ENCODE data around the gene CHD3. TPM values are rescaled to one million over a fixed set of nuclear protein-coding genes. Genes with fewer than 3 reads are reported as not detected.
A peak's percentile ranks its signal among the peaks of the same experiment; 100 is the strongest.

CHD3 gene
- total RNA-seq, 1 experiment from 2014 or later = 197 TPM

DNA sequence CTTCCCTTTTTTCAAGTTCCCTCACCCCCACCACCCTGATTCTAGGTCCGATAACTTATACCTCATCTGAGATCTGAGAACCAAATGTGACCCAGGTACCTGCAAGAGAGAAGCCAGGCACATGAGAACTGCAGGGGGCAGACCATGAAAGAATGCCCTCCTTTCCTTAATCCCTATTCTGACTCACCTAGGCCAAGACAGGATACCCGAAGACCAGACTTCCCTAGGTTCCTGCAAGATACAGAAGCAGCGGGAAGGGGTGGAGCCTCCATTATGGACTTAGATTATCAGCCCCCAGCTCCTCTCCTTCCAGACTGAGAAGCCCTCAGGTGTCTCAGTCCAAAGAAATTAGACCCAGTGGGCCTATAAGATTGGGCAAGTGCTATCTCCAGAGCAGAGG lies 39.0 kb downstream of the CHD3 start:
- Histone ChIP-seq H3K4me3 (no peak overlapping the region), H4K20me1 (ENCODE audit: insufficient read depth) (no peaks in the 10 kb centered on the region), H2AFZ (no peak overlapping the region), H3K4me2 (no peak overlapping the region), H3K79me2 (ENCODE audit: low read depth) (peaks cover 10% of the 10 kb centered on the region), H3K27ac (no peak overlapping the region), H3K9me2 (ENCODE audit: insufficient read depth) (no peaks in the 10 kb centered on the region), H3K4me1 (replicated peaks; ENCODE audit: insufficient read depth) (no peaks in the 10 kb centered on the region; the same call in 1 of the 2 replicates), H3K9me3 (ENCODE audit: insufficient read depth, low read depth) (no peaks in the 10 kb centered on the region), H3K27me3 (ENCODE audit: insufficient read depth, low read depth) (no peaks in the 10 kb centered on the region), H3F3A (ENCODE audit: insufficient read depth, low read depth) (no peaks in the 10 kb centered on the region; the same call in 1 of the 2 replicates), H3K36me3 (ENCODE audit: low read depth) (no peaks in the 10 kb centered on the region)
- no TSS peak for BruUV-seq (replicated peaks)
- DNase-seq = no peak
- intact Hi-C loops (cut with micrococcal nuclease; ENCODE audit: unreplicated experiment) = no loop called here
- ChIA-PET CTCF (interaction anchor here (0.6 kb wide), 1 partner anchor 62 kb away, joined by 3 read pairs; no protein-coding TSS in a partner anchor), POLR2A (ENCODE audit: unreplicated experiment) (no interaction called here)
- TF ChIP-seq EZH2 (IDR thresholded peaks at IDR 0.05; ENCODE audit: low read depth) = no peak
- TF ChIP-seq, protein P1, sequence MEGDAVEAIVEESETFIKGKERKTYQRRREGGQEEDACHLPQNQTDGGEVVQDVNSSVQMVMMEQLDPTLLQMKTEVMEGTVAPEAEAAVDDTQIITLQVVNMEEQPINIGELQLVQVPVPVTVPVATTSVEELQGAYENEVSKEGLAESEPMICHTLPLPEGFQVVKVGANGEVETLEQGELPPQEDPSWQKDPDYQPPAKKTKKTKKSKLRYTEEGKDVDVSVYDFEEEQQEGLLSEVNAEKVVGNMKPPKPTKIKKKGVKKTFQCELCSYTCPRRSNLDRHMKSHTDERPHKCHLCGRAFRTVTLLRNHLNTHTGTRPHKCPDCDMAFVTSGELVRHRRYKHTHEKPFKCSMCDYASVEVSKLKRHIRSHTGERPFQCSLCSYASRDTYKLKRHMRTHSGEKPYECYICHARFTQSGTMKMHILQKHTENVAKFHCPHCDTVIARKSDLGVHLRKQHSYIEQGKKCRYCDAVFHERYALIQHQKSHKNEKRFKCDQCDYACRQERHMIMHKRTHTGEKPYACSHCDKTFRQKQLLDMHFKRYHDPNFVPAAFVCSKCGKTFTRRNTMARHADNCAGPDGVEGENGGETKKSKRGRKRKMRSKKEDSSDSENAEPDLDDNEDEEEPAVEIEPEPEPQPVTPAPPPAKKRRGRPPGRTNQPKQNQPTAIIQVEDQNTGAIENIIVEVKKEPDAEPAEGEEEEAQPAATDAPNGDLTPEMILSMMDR (conservative IDR thresholded peaks at IDR 0.05) = no peak

DNA sequence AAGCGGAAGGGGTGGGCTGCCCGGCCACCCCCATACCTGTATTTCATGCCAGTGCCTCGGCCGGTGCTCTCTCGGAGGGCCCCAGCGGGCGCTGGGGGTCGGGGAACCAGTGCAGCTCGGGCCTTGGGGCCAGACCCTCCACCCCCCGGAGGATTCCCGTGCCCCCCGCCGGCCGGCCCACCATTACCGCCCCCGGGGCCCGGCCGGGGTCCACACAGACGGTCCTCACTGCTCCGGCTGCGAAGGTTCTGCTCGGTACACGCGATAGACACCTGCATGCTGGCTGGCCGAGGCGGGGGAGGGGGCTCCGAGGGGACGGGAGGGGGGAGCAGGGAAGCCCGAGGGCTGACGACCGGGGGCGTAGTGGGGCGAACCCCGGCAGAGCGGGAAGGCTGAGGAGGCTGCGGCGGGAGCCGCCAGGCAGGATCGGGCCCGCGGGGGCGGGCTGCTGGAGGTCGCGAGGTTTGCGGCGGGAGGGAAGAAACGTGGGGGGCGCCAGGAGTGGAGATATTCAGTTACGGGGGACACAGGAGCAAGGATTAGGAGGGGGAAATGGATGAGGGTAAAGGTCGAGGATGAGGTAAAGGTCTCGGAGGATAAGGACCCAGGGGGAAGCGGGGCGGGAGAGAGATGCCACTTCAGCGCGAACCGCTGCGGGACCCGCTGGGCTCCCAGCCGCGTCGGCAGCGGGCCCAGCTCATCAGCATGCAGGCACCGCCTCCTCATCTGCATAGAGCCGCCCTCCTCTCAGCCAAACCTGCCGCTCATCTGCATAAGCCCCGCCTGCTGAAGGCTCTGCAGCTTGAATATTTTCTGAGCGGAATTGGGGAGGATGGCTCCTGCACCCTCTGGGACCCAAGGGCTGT lies 40.8 kb downstream of the CHD3 start, which contains the start of gene KCNAB3:
KCNAB3 (minus strand) TSS at position 699 of the 866 bp plus-strand sequence; CDS start at position 278, 421 bp downstream.
- H3K9me3 ChIP-seq (ENCODE audit: insufficient read depth, low read depth) = no peaks in the 10 kb centered on the region
- no TSS peak for BruUV-seq (replicated peaks)
- H3K9me2 ChIP-seq (ENCODE audit: insufficient read depth) = no peaks in the 10 kb centered on the region
- CTCF ChIA-PET = no interaction called here
- no peak for DNase-seq
- no peak within 1 kb of the TSS for H3K4me3 ChIP-seq
- H3K4me2 ChIP-seq = peak within 1 kb of the TSS; percentile 97; the same call in 1 of the 2 replicates
- H3K4me1 ChIP-seq (replicated peaks; ENCODE audit: insufficient read depth) = peaks cover 11% of the 10 kb centered on the region
- TF ChIP-seq, protein P1 (conservative IDR thresholded peaks at IDR 0.05) = no peak
- no peak for TF ChIP-seq EZH2 (IDR thresholded peaks at IDR 0.05; ENCODE audit: low read depth)
- intact Hi-C loops (cut with micrococcal nuclease; ENCODE audit: unreplicated experiment) = loop anchor here (5.0 kb wide), 1 partner anchor 42 kb away; the partner anchor contains the start of gene CHD3
- POLR2A ChIA-PET (ENCODE audit: unreplicated experiment) = interaction anchor here (0.6 kb wide), 1 partner anchor 526 kb away, joined by 5 read pairs; no protein-coding TSS in a partner anchor
- no peaks in the 10 kb centered on the region; the same call in 1 of the 2 replicates for H3F3A ChIP-seq (ENCODE audit: insufficient read depth, low read depth)
- no peaks in the 10 kb centered on the region for H3K36me3 ChIP-seq (ENCODE audit: low read depth)
- H3K27ac ChIP-seq = no peak within 1 kb of the TSS
- H3K79me2 ChIP-seq (ENCODE audit: low read depth) = peaks cover 27% of the 10 kb centered on the region
- H3K27me3 ChIP-seq (ENCODE audit: insufficient read depth, low read depth) = no peaks in the 10 kb centered on the region
- no peaks in the 10 kb centered on the region for H4K20me1 ChIP-seq (ENCODE audit: insufficient read depth)
- H2AFZ ChIP-seq = no peak within 1 kb of the TSS

DNA sequence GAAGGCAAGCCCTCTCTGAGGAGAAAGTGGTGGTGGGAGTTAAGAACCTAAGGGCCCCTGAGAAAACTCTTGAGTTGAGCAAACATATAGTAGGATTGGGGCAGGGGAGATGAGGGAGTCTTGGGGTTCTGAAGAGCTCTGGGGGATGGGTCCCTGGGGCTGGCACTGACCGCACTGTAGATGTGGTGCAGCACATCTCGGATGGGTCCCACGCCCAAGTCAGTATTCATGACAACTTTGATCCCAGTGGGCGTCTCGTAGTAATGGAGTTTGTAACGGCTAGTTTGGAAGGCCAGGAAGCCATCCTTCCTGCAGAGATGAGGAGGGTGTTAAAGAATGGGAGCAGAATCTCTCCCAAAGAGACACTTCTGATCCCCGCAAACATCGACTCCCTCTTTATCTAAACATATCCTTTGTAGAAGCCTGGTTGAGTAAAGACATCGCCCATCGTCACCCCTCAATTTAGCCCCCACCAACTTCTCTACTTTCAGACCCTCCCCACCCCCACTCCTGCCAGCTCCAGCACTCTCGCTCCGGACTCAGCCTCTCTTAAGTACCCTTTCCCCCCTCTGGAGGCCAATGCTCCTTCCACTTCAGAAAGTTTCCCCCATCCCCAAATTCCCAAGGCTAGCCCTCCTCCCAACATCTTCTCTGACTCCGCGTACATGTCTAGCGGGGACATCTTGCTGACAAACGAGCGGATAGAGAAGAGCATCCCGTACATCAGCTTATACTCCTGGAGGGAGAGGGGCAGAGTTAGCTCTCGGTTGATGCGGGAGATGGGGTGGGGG lies 42.4 kb downstream of the CHD3 start:
- TSS peak; percentile 81 for BruUV-seq (replicated peaks)

More for the DNA sequence above, 42.4 kb downstream of the CHD3 start:
- Histone ChIP-seq H3K27ac (no peak overlapping the region), H3K36me3 (ENCODE audit: low read depth) (no peaks in the 10 kb centered on the region), H3K79me2 (ENCODE audit: low read depth) (peaks cover 30% of the 10 kb centered on the region), H3K27me3 (ENCODE audit: insufficient read depth, low read depth) (no peaks in the 10 kb centered on the region), H3K9me3 (ENCODE audit: insufficient read depth, low read depth) (no peaks in the 10 kb centered on the region), H3K4me3 (peak overlapping the region; percentile 88), H3K9me2 (ENCODE audit: insufficient read depth) (no peaks in the 10 kb centered on the region), H3K4me2 (peak overlapping the region; percentile 97), H3F3A (ENCODE audit: insufficient read depth, low read depth) (no peaks in the 10 kb centered on the region; the same call in 1 of the 2 replicates), H4K20me1 (ENCODE audit: insufficient read depth) (no peaks in the 10 kb centered on the region), H2AFZ (peak overlapping the region; percentile 82), H3K4me1 (replicated peaks; ENCODE audit: insufficient read depth) (peaks cover 11% of the 10 kb centered on the region)
- DNase-seq = no peak
- intact Hi-C loops (cut with micrococcal nuclease; ENCODE audit: unreplicated experiment) = loop anchor here (5.0 kb wide), 1 partner anchor 44 kb away; the partner anchor contains the start of gene CHD3
- ChIA-PET CTCF (interaction anchor here (0.7 to 1.0 kb wide), 4 partner anchors 58 to 106 kb away, joined by 4 to 9 read pairs (median 6); no protein-coding TSS in a partner anchor), POLR2A (ENCODE audit: unreplicated experiment) (interaction anchor here (0.5 to 0.9 kb wide), 3 partner anchors 14 to 506 kb away, joined by 4 to 9 read pairs (median 5); no protein-coding TSS in a partner anchor)
- TF ChIP-seq EZH2 (IDR thresholded peaks at IDR 0.05; ENCODE audit: low read depth) = no peak
- TF ChIP-seq, protein P1 (conservative IDR thresholded peaks at IDR 0.05) = no peak

Measured in PC-9 (cell line).